ENCODE results near the gene MAD2L2.

MAD2L2 gene

DNA sequence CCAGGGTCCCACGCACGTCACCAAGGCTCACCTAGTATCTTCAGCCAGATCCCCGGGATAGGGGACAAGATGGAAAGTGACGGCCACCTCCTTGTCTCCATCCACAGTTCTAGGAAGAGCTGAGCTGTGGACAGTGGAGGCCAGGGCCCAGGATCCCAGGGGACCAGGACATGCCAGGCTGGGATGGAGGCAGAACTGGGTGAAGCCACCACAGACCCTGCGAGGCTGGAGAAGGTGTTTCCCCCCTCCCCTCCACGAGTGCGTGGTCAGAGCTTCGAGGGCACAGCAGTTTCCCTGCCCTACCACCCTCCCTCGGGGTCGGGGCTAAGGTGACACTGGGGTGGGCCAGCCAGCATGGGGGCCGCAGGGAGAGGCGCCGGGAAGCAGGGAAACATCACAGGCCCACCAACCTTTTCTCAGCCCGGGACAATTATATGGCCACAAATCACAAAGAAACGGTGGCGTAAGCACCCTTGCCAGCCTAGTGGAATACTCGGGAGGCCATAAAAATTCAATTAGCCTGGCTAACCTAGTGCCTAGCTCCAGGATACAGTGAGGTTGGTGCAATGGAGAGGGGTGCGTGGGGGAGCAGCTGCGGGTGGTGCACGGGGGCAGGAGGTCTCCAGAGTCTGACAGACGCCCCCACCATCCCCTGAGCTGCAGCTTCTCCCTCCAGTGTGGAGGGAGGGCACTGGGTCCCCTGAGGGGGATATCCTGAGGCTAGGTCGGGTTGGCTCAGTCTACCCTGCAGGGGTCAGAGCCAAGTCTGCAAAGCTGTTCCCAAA is 23.9 kb upstream of the MAD2L2 start:
- no peak for DNase-seq

DNA sequence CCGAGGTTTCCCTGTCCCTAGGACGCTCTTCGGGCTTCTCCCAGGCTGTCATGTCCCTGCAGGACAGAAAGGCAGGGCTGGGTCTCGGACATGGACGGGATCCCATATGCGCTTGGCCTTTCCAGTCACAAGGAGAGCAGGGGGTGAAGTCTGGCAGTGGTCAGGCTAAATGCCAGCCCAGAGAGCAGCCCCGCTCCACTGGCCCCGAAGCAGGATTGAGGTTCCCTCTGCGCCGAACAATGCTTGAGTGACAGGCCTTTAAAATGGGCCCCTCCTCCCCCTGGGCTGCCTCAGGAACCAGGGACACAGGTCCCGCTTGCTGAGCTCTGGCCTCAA is 23.2 kb upstream of the MAD2L2 start:
- no peak for DNase-seq

DNA sequence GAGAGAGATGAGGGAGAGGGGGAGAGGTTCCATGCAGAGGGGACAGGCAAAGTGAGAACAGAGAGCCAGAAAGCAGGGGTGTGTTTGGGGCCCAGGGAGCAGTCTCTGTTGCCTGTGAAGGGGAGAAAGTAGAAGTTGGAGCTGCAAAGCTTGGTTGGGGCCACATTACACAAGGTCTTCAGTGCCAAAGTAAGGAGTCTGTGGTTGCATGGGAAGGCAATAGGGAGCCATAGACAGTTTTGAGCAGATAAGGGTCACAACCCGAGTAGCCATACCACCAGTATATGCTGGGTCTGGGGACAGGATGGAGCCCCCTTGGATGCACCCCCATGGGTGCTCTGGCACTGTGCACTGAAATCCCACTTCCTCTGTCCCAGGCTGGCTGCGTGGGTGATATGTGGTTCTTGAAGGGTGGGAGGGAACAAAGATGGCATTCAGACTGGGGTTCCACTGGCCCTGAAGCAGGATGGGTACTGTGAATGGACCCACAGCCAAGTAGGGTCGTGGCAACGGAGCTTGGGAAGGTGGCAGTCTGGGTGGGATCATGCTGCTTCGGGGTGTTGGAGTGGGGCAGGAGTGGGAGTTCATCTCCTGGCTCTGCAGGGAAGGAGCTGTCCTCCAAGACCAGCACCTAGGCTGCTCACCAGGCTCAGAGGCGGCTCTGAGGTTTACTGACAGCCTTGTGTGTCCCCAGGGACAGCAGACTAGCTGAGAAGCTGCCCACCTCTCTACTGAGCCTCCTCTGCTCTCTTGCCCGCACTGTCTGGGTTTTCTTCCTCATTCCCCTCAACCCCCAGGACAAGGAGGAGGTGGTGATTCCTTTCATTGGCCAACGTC is 22.6 kb upstream of the MAD2L2 start:
- DNase-seq, result no peak

DNA sequence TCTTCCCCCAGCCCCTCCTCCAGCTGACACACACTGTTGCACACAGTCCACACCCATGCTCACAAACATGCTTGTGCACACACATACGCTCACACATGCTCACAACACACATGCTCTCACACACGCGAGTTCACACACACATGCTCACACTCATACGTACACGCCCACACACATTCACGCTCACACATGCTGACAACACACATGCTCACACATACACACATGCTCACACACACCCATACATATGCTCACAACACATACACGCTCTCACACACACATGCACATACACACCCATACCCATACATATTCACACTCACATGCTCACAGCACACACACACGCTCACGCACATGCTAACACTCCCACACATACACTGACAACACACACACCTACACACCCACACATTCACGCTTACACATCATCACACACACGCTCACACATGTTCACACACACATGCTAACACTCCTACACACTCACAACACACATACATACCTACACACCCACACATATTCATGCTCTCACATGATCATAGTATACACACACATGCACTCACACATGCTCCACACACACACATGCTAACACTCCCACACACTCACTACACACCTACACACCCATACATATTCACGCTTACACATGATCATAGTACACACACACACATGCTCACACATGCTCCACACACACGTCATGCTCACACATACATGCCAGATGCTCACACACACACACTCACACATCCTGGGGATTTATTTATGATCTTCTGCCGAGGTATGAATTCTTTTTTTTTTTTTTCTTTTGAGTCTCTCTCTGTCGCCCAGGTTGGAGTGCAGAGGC is 21.2 kb upstream of the MAD2L2 start:
- DNase-seq, result no peak

DNA sequence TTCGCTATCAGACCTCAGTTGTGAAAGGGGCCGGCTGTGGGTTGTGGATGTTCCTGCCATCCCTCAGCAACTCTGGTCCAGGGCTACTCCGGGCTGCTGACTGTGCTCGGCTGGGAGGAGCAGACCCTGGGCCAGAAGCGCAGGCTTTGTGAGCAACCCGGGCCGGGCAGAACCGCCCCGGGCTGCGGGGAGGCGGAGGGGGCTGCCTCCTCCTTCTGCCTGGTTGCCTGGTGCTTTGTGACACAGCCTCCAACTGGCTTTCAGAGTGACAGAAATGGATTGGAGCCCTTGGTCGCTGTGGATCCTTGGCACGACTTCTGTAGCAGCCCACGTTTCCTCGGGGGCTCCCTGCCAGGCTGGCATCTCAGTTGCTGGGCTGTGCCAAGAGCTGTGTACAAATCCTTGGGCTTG is 20.6 kb upstream of the MAD2L2 start:
- no peak for DNase-seq

DNA sequence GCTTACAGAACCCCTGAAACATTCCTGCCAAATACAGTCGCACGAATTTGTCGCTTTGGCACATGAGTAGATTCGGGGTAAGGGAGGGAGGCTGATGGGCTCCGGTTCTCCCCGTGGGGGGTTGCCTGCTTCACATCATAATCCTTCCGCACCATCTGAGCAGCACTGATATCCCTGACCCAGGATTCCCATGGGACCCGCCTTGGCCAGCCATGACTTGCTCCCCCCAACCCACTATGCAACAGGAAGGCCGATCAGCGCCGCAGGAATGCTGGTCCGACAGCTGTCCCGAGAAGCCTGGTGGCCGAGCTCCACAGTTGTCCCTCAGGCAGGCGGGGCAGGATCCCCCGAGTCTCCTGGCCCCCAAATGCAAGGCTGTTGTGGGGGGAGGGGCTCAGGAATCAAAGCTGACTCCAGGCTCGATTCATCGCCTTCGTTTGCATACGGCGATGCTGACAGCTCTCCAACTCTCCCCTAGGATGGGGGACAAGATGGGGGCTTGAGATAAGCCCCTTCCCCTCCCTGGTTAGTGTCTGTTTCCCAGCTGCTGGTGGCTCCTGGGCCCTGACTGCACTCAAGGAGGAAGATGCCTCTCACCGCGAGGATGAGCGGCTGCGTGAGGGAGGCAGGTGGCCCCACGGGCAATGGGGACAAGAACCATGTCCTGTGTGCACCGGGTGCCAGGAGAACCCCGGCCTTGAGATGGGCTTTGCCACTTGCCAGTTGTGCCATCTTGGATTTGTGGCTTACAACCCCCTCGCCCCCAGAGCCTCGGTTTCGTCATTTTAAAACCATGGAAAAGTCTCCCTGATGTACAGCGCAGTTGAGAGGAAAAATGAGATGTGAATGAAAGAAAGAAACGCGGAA is 19.9 kb upstream of the MAD2L2 start:
- DNase-seq, result no peak

DNA sequence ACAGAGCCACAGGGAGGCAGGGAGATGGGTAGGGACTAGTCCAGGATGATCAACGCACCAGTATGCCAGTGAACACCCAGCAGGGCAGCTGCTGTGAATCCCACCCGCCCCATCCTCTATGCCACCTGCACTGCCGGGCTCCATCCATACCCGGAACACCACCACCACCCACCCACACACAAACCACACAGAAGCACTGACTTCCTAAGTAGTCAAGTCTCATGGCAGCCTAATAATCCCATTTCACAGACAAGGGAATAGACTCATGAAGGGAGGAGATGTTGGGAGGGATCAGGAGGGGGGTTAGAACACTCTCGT is 16.9 kb upstream of the MAD2L2 start:
- no peak for DNase-seq

DNA sequence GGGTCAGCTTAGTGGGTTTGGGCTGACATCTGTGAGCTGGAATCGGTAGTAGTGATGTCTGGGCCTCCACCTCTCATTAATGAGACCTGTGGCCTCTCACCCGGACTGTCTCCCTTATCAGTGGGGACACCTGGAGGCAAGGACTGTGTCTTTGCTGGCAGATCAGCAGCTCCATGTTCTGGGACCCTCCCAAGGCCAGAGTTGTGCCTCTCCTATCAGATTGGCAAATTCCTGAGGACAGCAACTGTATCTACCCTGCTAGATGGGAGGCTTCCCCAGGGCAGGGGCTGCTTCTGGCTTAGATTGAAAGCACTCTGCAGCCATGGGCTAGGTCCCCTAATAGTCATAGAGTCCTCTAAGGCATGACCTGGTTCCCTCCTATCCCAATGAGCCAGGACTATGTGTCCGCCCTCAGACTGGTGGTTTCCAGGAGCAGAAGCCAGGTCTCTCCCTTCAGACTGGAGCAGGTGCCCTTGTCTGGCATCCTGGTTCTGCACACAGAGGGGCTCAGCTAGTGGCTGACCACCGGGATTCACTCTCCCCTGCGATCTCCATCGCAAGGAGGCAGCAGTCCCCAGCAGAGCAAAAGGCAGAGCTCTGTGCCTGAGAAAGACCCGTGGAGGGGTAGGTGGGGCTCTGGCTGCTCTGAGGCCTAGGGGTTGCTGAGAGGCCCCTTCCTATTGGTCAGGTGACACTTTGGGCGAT is 16.4 kb upstream of the MAD2L2 start:
- DNase-seq, result no peak

DNA sequence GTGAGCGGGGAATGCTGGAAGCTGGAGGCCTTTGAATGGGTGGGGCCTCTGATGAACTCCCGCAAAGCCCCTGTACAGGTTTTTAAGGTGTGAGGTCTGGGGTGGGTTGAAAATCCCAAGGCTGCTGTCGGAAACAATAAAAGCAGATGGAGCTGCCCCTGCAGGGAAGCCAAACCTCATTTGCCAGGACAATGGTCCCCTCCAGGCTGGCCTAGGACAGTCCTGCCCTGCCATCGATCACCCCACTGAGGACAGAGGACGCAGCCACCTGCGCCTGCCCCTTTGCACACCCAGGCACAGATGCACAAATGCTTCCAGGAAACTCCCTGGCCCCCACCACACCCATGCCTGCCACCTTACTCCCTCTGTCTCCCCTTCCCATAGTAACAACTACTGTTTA is 14.9 kb upstream of the MAD2L2 start:
- DNase-seq, result no peak

DNA sequence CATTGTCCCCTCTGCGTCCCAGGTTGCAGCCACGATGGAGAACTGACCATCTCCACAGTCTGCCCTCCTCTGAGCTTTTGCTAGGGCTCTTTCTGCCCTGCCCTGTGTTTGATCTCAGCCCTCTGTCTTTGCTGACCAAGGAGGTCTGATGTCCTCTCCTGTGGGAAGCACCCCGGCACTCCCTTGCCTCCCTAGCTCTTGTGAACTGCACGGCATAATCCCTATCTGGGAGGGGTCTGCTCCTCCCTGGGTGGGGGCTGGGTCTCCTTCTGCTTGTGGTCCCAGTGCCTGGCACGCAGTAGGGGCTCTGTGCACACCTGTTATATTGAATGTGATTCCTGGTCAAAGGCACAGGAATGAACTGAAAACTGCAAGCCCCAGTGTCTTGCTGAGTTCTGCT is 13.0 kb upstream of the MAD2L2 start:
- no peak for DNase-seq

DNA sequence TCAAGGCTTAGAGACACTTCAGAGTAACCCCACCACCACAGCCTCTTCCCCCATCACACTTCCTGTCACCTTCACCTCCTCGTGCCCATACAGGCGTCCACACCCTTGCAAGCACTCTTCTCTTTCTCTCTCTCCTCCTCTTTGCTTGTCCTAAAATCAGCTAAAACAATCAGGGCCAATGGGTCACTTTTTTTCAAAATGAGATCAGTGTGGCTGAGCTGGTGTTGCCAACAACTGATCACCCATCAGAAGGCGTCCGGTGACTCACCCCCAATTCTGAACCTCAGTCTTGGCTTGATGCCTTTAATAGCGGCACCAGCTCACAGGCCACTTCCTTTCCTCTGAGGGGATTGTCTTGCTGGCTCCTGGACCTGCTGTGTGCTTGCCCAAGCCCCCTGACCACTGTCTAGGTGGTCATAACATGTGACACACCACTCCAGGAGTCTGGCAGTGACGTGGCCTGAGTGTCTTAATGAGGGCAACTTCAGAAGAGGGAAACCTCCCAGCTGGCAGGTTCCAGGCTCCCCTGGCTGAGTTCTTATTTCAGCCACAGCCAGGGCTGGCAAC is 12.2 kb upstream of the MAD2L2 start:
- no peak for DNase-seq

DNA sequence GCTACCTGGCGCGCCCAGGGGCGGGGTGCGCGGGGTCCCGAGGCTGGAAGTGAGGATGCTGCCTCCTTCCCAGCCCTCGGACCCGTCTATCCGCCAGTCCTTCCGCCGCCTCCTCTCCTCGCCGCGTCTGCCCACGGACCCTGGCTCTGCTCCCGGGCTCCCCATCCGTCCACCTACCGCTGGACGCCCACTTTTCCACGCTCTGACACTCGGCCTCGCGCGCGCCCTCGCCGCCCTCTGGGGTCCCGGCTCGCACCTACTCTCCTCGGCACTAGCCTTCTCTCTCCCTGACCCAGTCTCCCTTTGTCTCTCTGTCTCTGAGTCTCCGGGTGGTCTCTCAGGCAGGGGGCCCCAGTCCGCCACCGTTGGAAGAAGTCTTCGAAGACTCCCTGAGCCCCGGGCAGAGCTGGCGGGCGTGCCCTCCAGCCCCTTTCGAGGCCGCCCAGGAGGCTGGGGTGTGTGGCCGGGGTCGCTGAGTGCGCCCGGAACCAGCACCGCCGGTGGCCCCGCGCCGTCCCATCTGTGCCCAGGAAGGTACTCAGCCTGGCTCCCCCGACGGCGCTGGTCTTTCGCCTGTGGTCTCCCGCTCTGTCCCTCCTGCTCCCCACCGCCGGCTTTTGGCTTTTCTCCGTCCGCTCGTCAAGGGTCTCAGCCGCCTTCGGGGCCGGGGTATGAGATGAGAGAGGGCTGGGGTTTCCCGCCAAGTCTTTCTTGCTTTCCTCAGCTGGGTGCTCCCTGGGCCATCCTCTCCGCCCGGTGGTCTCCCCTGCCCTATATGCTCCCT is 11.2 kb upstream of the MAD2L2 start:
- no peak for DNase-seq

DNA sequence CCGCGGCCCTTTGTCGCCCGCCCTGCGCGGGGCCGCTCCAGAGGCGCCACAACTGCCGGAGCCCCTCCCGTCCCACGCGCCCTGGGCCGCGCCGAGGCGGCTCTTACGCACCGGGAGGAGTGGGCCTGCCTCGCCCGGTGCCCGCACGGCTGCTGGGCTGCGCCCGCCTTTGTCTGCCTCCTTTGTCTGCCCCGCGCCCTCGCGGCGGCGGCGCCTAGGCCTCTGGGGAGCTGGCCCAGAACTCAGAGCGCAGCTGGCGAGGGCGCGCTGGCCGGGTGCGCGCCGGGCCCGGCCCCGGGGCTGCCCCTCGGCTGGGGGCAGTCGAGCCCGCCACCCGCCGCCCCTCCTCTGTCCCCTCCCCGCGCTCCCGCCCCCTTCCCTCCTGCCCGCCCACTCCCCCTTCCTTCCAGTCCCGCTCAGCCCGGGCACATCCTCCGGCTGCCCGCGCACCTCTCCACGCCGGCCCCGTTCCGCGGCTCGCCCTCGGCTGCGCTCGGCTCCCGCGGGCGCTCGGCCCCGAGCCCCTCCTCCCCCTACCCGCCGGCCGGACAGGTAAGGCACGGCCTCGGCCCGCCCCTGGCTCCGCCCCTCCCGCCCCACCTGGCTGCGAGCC is 10.5 kb upstream of the MAD2L2 start, which contains the start of gene DRAXIN:
Gene DRAXIN (plus strand): TSS at position 409 of the 613 bp plus-strand sequence. CDS start 14,549 bp downstream, outside the sequence.
- DNase-seq, result no peak

DNA sequence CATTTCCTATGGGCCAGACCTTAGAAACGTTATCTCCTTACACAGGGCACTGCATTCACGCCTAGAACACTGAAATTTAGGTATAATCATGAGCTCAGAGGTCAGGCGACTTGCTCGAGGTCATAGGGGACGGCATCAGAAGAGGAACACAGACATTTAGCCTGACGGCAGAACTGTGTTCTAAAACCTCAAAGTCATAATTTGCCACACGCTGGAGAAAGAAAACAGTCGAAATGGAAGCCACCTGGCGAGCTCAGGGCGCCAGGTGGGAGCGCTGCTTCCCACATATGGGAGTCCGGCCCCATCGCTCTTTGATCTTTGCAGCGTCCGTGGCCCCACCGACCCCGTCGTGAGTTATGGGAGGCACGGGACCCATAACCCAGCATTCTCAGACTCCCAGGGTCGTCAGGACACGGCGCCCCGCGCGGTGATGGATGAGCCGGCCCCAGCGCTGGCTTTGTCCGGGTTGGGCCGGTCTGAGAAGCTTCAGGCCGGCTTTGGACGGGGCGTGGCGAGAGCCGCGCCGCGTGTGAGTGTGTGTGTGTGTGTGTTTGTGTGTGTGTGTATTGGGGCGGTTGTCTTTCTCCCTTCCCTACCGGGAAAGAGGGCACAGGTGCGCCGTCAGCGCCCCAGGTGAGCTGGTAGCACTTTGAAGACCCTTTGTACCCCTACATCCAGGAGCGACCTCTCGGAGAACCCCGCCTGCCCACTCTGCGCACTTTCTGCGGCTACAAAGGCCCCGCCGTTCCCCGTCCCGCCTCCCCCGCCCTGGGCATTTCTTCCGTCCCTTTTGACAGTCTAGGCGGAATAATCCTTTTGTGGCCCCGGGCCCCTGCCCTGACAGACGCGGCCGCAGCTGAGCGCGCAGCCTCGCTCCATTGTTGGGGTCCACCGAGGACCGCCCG is 9.7 kb upstream of the MAD2L2 start:
- DNase-seq, result no peak

DNA sequence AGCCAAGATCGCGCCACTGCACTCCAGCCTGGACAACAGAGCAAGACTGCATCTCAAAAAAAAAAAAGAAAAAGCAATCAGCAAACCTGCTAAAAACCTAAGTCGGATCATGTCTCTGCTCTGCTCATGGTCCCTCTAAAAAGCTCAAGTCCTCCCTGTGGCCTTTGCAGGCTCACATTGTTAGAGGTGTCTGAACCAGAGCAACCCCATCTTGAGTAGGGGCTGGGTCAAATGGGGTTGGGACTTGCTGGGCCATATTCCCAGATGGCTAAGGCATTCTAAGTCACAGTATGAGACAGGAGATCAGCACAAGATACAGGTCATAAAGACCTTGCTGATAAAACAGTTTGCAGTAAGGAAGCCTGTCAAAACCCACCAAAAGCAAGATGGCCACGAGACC is 7.6 kb upstream of the MAD2L2 start:
- DNase-seq, result no peak

DNA sequence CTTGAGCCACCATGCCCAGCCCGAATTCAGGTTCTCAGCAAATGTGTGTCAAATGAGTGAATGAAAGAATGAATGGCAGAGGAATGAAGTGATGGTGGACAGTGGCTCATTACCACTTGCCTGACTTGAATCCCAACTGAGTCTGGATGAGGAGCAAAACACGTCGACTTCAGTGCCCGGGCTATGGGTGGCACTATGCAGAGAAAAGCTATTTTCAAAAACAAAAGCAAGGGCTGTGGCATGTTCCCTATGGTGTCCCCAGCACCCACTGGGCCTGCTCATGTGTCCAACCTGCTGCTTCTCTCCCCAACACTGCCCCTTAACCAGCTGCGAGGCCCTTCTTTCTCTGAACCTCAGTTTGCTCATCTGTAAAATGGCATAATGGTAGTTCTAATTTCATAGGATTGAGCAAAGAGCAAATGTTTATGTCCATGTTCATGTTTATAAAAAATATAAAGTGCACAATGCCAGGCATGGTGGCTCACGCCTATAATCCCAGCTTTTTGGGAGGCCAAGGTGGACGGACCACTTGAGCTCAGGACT is 4.3 kb upstream of the MAD2L2 start:
- no peak for DNase-seq

DNA sequence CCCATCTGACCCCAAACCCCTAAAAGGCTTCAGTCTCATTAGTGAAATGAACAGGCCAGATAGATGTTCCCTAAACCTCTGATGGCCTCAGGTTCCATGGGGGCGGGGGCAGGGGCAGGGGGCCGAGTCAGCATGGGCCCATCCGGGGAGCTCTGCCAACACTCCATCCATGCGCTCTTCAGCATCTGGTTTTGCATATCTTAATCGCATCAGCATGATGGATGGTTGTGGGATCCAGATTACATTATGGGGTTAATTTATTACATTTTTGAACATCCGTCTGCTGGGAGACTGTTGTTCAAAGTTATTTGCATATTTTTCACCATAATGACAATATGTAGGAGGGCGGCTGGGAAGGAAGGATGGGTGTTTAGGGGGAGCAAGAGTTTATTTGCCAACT is 3.1 kb upstream of the MAD2L2 start:
- DNase-seq, result no peak

DNA sequence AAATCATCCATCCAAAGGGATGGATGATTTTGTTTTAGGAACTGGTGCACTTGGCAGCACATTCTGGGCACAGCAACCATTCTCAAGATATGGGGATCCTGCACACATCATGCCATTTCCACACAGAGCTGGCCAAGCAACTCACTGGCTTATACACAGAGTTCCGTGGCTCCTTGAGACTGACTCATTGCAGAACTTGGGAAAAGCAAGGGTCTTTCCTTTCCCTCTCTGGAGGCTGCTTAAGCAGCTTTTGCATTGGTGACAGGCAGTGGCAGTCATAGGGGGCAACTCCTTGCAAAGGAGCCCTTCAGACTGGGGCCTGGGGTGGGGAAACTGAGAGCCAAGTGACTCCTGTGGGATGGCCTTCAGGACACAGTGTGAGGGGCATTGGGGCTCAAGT is 1.9 kb upstream of the MAD2L2 start:
- no peak for DNase-seq

DNA sequence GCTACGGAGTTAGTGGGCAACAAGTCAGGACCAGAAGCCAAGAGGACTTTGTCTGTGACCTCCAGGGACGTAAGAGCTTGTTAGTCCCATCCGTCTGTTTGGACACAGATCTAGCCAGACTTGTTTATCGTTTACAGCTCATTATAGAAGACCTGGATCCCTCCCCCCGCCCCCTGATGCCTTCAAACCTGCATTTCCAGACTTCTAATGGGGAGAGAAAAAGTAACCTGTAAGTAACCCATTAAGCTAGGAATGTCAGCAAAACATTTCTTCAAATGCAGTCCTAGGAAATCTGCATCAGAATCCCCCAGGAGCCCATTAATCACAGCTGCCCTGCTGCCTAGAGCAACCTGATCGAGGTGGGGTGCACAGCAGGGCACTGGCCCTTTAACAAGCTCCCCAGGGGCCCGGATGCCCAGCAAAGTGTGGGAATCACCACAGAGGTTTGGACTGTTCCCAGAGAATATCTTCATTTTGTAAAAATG is 1.4 kb upstream of the MAD2L2 start:
- DNase-seq, result no peak

Data from NCI-H1048 (cell line).